Measurements from ENCODE around the gene IFNL4. TPM values are rescaled to one million over a fixed set of nuclear protein-coding genes. Genes with fewer than 3 reads are reported as not detected.
A peak's percentile ranks its signal among the peaks of the same experiment; 100 is the strongest.

Gene IFNL4
- total and polyA plus RNA-seq, 10 of the 15 experiments (the other 5 are each of a cell fraction or from before 2014, with no cell fraction given) = not detected

DNA sequence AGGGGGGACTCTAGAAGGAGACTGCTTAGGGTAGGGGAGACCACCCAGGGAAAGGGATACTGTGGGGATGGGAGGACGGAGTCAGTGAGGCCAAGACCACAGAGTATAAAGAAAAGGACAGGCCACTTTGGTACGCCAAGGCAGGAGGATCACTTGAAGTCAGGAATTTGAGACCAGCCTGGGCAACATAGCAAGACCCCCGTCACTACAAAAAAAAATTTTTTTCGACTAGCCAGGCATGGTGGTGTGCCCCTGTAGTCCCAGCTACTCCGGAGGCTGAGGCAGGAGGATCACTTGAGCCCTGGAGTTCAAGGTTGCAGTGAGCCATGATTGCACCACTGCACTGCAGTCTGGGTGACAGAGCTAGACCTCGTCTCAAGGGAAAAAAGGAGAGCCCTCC, 10.4 kb downstream of the IFNL4 start:
- no TSS peak for BruUV-seq (replicated peaks)
- H3K4me3 ChIP-seq = 0 out of 2 replicates have a peak overlapping the region, but pooled peaks have one; percentile 47
- H3K4me2 ChIP-seq (ENCODE audit: control insufficient read depth, insufficient read depth) = peak overlapping the region; percentile 59; the same call in 1 of the 2 replicates
- intact Hi-C loops (cut with micrococcal nuclease; ENCODE audit: unreplicated experiment) = no loop called here
- no peak for TF ChIP-seq HDAC2 (IDR thresholded peaks at IDR 0.05)
- no peak for TF ChIP-seq DPF2 (IDR thresholded peaks at IDR 0.05)
- TF ChIP-seq SIN3A (IDR thresholded peaks at IDR 0.05; ENCODE audit: low read depth, low read length) = no peak
- peak overlapping the region; percentile 88 for H2AFZ ChIP-seq (ENCODE audit: control insufficient read depth, low read depth, low read length)
- FAIRE-seq (no peak), ATAC-seq (no peak), DNase-seq (ENCODE audit: low read depth, low spot score) (no peak)
- H3K9me3 ChIP-seq (replicated peaks; ENCODE audit: control insufficient read depth, insufficient read depth, low read length) = no peaks in the 10 kb centered on the region
- peaks cover 7% of the 10 kb centered on the region for H3K4me1 ChIP-seq (ENCODE audit: control insufficient read depth, insufficient read depth, low read length)
- no peaks in the 10 kb centered on the region for H3K79me2 ChIP-seq (ENCODE audit: control insufficient read depth, insufficient read depth, low read length)
- H3K9ac ChIP-seq (ENCODE audit: control insufficient read depth, insufficient read depth, low read length) = no peak overlapping the region; the same call in 1 of the 2 replicates
- CTCF ChIA-PET = interaction anchor here (1.2 kb wide), 1 partner anchor 90 kb away, joined by 4 read pairs; no protein-coding TSS in a partner anchor
- WGBS (ENCODE audit: insufficient coverage, insufficient replicate concordance, low lambda C conversion rate, missing lambda C conversion rate) = 45% methylated on average over 6 of the region's 6 CpGs
- no peaks in the 10 kb centered on the region for H3K27me3 ChIP-seq (replicated peaks in 1 of 2; ENCODE audit: control insufficient read depth in 2 of 2, insufficient read depth in 2 of 2, low read length in 1 of 2)
- H4K20me1 ChIP-seq (ENCODE audit: control insufficient read depth, insufficient read depth) = no peaks in the 10 kb centered on the region
- RAD21 ChIA-PET (ENCODE audit: unreplicated experiment) = interaction anchor here (0.6 to 1.1 kb wide), 3 partner anchors 90 to 1892 kb away, joined by 3 to 4 read pairs (median 3); no protein-coding TSS in a partner anchor
- in situ Hi-C loops (cut with MboI) = no loop called here
- POLR2A ChIA-PET = interaction anchor here (0.9 kb wide), 1 partner anchor 198 kb away, joined by 3 read pairs; the partner anchor contains the start of gene RPS16
- SMC1A ChIA-PET (ENCODE audit: uncharacterized antibody, unreplicated experiment) = no interaction called here
- peak overlapping the region; percentile 32 for H3K27ac ChIP-seq (ENCODE audit: control insufficient read depth, insufficient read depth)
- H3K36me3 ChIP-seq (ENCODE audit: control insufficient read depth in 2 of 2, insufficient read depth in 2 of 2, low read length in 1 of 2) = no peaks in the 10 kb centered on the region

DNA sequence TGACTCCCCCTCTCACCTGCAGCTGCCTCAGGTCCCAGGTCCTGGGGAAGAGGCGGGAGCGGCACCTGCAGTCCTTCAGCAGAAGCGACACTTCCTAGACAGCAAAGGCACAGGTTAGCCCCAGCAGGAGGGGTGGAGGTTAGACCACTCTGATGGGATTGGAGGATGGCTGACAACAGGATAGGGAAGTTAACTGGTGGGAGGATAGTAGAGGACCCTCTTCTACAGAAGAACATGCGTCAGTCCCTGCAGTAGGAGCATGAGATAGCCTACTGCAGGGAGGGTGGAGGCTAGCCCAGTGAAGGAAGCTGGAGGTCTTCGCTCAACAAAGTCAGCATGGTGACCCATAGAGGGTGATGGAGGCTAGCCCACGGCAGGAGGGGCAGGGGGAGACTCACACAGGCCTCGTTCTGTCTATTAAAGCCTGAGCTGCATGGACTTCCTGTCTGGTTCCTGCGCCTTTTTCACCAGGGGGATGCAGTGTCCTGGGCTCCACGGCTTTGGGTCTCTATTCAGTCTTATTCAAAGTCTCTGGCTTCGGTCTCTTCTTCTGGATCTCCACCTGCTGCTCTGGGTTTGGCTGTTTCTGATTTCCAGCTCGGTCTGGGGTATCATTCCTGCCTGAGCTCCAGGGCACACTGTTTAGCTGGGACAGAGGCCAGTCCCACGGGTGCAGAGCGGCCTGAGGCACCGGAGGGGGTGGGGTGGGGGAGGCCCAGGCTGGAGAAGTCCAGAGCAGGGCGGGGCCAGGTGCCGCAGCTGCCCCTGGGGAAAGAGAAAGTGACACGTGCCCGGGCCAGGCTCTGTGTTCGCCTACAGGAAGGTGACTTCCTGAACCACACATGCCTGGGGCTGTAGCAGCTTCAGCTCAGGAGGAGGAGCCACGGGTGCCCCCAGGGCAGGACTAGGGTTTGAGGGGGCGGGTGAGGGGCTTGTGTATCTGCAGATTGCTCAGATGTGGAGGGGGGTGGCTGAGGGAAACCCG, 11.2 kb downstream of the IFNL4 start:
- H3K9me3 ChIP-seq (replicated peaks; ENCODE audit: control insufficient read depth, insufficient read depth, low read length) = no peaks in the 10 kb centered on the region
- no peaks in the 10 kb centered on the region for H3K36me3 ChIP-seq (ENCODE audit: control insufficient read depth in 2 of 2, insufficient read depth in 2 of 2, low read length in 1 of 2)
- no peaks in the 10 kb centered on the region for H4K20me1 ChIP-seq (ENCODE audit: control insufficient read depth, insufficient read depth)
- POLR2A ChIA-PET = interaction anchor here (0.6 to 0.9 kb wide), 3 partner anchors 161 to 396 kb away, joined by 3 read pairs; partner anchors contain the start of gene RPS16
- intact Hi-C loops (cut with micrococcal nuclease; ENCODE audit: unreplicated experiment) (no loop called here), in situ Hi-C loops (cut with MboI) (no loop called here)
- peak overlapping the region; percentile 59 for H3K4me2 ChIP-seq (ENCODE audit: control insufficient read depth, insufficient read depth)
- FAIRE-seq = peak; percentile 91
- 46% methylated on average over 21 of the region's 22 CpGs for WGBS (ENCODE audit: insufficient coverage, insufficient replicate concordance, low lambda C conversion rate, missing lambda C conversion rate)
- SMC1A ChIA-PET (ENCODE audit: uncharacterized antibody, unreplicated experiment) = no interaction called here
- CTCF ChIA-PET = interaction anchor here (1.2 kb wide), 1 partner anchor 90 kb away, joined by 4 read pairs; no protein-coding TSS in a partner anchor
- H3K4me1 ChIP-seq (ENCODE audit: control insufficient read depth, insufficient read depth, low read length) = peaks cover 7% of the 10 kb centered on the region
- peak overlapping the region; percentile 14; the same call in 1 of the 2 replicates for H3K9ac ChIP-seq (ENCODE audit: control insufficient read depth, insufficient read depth, low read length)
- peak; percentile 45 for DNase-seq (ENCODE audit: low read depth, low spot score)
- ATAC-seq = peak; percentile 99
- peak overlapping the region; percentile 32 for H3K27ac ChIP-seq (ENCODE audit: control insufficient read depth, insufficient read depth)
- RAD21 ChIA-PET (ENCODE audit: unreplicated experiment) = interaction anchor here (0.6 to 1.1 kb wide), 3 partner anchors 91 to 1892 kb away, joined by 3 to 4 read pairs (median 3); no protein-coding TSS in a partner anchor
- H2AFZ ChIP-seq (ENCODE audit: control insufficient read depth, low read depth, low read length) = peak overlapping the region; percentile 88
- H3K4me3 ChIP-seq = 0 out of 2 replicates have a peak overlapping the region, but pooled peaks have one; percentile 47
- H3K79me2 ChIP-seq (ENCODE audit: control insufficient read depth, insufficient read depth, low read length) = no peaks in the 10 kb centered on the region
- BruUV-seq (replicated peaks) = no TSS peak
- H3K27me3 ChIP-seq (replicated peaks in 1 of 2; ENCODE audit: control insufficient read depth in 2 of 2, insufficient read depth in 2 of 2, low read length in 1 of 2) = no peaks in the 10 kb centered on the region
- TF ChIP-seq SP1 (IDR thresholded peaks at IDR 0.05; ENCODE audit: low read depth, low read length) = peak; percentile 23
- peak; percentile 67 for TF ChIP-seq RAD51 (IDR thresholded peaks at IDR 0.05)
- TF ChIP-seq ETV6 (conservative IDR thresholded peaks at IDR 0.05 in 1 of 2, IDR thresholded peaks at IDR 0.05 in 1 of 2; ENCODE audit: borderline replicate concordance in 1 of 2, low read depth in 1 of 2) = no peak
- no peak for TF ChIP-seq NFIC (IDR thresholded peaks at IDR 0.05; ENCODE audit: low read depth, low read length)
- TF ChIP-seq WRNIP1 (IDR thresholded peaks at IDR 0.05; ENCODE audit: borderline replicate concordance, low read depth, low read length) = no peak
- TF ChIP-seq BHLHE40 (IDR thresholded peaks at IDR 0.05; ENCODE audit: borderline replicate concordance in 1 of 2, low read depth in 2 of 2, low read length in 1 of 2) = peak; percentile 94 to 95
- TF ChIP-seq, protein P1, sequence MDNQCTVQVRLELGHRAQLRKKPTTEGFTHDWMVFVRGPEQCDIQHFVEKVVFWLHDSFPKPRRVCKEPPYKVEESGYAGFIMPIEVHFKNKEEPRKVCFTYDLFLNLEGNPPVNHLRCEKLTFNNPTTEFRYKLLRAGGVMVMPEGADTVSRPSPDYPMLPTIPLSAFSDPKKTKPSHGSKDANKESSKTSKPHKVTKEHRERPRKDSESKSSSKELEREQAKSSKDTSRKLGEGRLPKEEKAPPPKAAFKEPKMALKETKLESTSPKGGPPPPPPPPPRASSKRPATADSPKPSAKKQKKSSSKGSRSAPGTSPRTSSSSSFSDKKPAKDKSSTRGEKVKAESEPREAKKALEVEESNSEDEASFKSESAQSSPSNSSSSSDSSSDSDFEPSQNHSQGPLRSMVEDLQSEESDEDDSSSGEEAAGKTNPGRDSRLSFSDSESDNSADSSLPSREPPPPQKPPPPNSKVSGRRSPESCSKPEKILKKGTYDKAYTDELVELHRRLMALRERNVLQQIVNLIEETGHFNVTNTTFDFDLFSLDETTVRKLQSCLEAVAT (IDR thresholded peaks at IDR 0.05) = no peak
- no peak for TF ChIP-seq MYB (IDR thresholded peaks at IDR 0.05; ENCODE audit: borderline replicate concordance, low read depth, low read length)
- TF ChIP-seq POLR2A (IDR thresholded peaks at IDR 0.05; ENCODE audit: low read depth, low read length) = peak; percentile 67
- peak; percentile 67 for TF ChIP-seq MEF2B (IDR thresholded peaks at IDR 0.05; ENCODE audit: partially characterized antibody, poor library complexity, severe bottlenecking)
